Keratinocyte (primary cell): ENCODE data around the gene ZNF212.
A peak's percentile ranks its signal among the peaks of the same experiment; 100 is the strongest.

Experiments
- CTCF ChIP-seq, 3 experiments: IDR thresholded peaks in 1 of 3; conservative IDR thresholded peaks in 1 of 3; optimal IDR thresholded peaks in 1 of 3; 2 replicates in 2 of 3; 3 replicates in 1 of 3; pipeline versions ENCODE3 to v1.5.1; 2011; ENCODE audit warnings: low read length in 3 of 3, mild to moderate bottlenecking in 3 of 3, moderate library complexity in 2 of 3, control low read depth in 1 of 3, inconsistent platforms in 1 of 3; ENCODE audit not compliant: insufficient read depth in 2 of 3; ENCODE audit errors: extremely low read depth in 1 of 3
- EZH2 ChIP-seq: IDR thresholded peaks from one replicate; pipeline ENCODE4 v1.6.1; 2012; ENCODE audit warnings: inconsistent platforms, mild to moderate bottlenecking, low read length, moderate library complexity

GRCh38 chr7:149261829-149262617, 22.6 kb downstream of the ZNF212 start, which contains the start of gene ZNF783:
- TF ChIP-seq CTCF (optimal IDR thresholded peaks at IDR 0.05 in 1 of 3, IDR thresholded peaks at IDR 0.05 in 1 of 3, conservative IDR thresholded peaks at IDR 0.05 in 1 of 3; ENCODE audit: extremely low read depth in 1 of 3, insufficient read depth in 2 of 3, low read length in 3 of 3) (peak; percentile 39 to 76 (median 71)), EZH2 (no peak)
